Transverse colon (tissue), 3 donors: Measurements from ENCODE around the gene SART3.

Source experiments
- CTCF ChIP-seq, 5 experiments: fragments of 200-600 bp in 3 of 5; fragments of 450-650 bp in 2 of 5; sonication (generic) in 3 of 5; IDR thresholded peaks; 1 replicate in 2 of 5; 2 replicates in 3 of 5; pipeline ENCODE4 v1.5.1; 2016 to 2017; ENCODE audit warnings: antibody characterized with exemption in 5 of 5, inconsistent platforms in 3 of 5, mild to moderate bottlenecking in 2 of 5, moderate library complexity in 1 of 5
- POLR2A ChIP-seq: fragments of 450-650 bp; IDR thresholded peaks from one replicate; pipeline ENCODE4 v1.6.1; 2016; ENCODE audit warnings: antibody characterized with exemption, mild to moderate bottlenecking, moderate library complexity

GRCh38 chr12:108594960-108595710 lies 34.2 kb upstream of the SART3 start:
- TF ChIP-seq CTCF (IDR thresholded peaks at IDR 0.05): no peak
- TF ChIP-seq POLR2A: no peak
